PC-9 (cell line): ENCODE data around the gene BBX. TPM values are rescaled to one million over a fixed set of nuclear protein-coding genes. Genes with fewer than 3 reads are reported as not detected.

Experiments used
- BruUV-seq: library from RNA; stranded (reverse); fragments of 400-500 nt; replicated peaks from 2 replicates; lab custom pipeline; 2021; lab: Mats Ljungman, UMichigan
- CTCF ChIA-PET: fragments of 300-600 bp; sonication (Branson Sonifier 250); formaldehyde crosslinking; loops from one replicate; lab custom pipeline; 2022; ENCODE audit warnings: antibody characterized with exemption; lab: Charles Lee
- POLR2A ChIA-PET: fragments of 300-600 bp; sonication (Branson Sonifier 250); formaldehyde crosslinking; loops from one replicate; lab custom pipeline; 2022; ENCODE audit warnings: antibody characterized with exemption; ENCODE audit not compliant: unreplicated experiment; lab: Charles Lee
- DNase-seq, 2 experiments: peaks; one replicate each; pipeline versions ENCODE4 v3.0.0 to v3.0.0-alpha.2; 2015 to 2022; ENCODE audit warnings: mixed read lengths in 1 of 2
- H2AFZ ChIP-seq: fragments of 200-600 bp; sonication (generic); 2 replicates; pipeline ENCODE4 v1.8.1; 2017; ENCODE audit warnings: antibody characterized with exemption
- H3F3A ChIP-seq: fragments of 200-600 bp; sonication (generic); 2 replicates; pipeline ENCODE4 v1.8.1; 2017; ENCODE audit warnings: antibody characterized with exemption, mild to moderate bottlenecking, low read depth; ENCODE audit not compliant: insufficient read depth
- H3K27ac ChIP-seq: fragments of 200-600 bp; sonication (generic); 2 replicates; pipeline ENCODE4 v1.6.1; 2016; ENCODE audit warnings: mixed run types
- H3K27me3 ChIP-seq: fragments of 200-600 bp; sonication (generic); 2 replicates; pipeline ENCODE4 v1.6.1; 2016; ENCODE audit warnings: low read depth, mixed run types; ENCODE audit not compliant: insufficient read depth
- H3K36me3 ChIP-seq: fragments of 200-600 bp; sonication (generic); 2 replicates; pipeline ENCODE4 v1.6.1; 2016; ENCODE audit warnings: low read depth, mixed run types
- H3K4me1 ChIP-seq: fragments of 200-600 bp; sonication (generic); replicated peaks from 2 replicates; pipeline ENCODE4 v1.6.1; 2016; ENCODE audit warnings: mixed run types; ENCODE audit not compliant: insufficient read depth
- H3K4me2 ChIP-seq: fragments of 200-600 bp; sonication (generic); 2 replicates; pipeline ENCODE4 v1.6.1; 2017; ENCODE audit warnings: mixed run types
- H3K4me3 ChIP-seq: fragments of 200-600 bp; sonication (generic); 2 replicates; pipeline ENCODE4 v1.6.1; 2016; ENCODE audit warnings: mixed run types
- H3K79me2 ChIP-seq: fragments of 200-600 bp; sonication (generic); 2 replicates; pipeline ENCODE4 v1.6.1; 2017; ENCODE audit warnings: low read depth, mixed run types
- H3K9me2 ChIP-seq: fragments of 200-600 bp; sonication (generic); 2 replicates; pipeline ENCODE4 v1.8.1; 2017; ENCODE audit warnings: mild to moderate bottlenecking; ENCODE audit not compliant: insufficient read depth
- H3K9me3 ChIP-seq: fragments of 200-600 bp; sonication (generic); 2 replicates; pipeline ENCODE4 v1.8.1; 2016; ENCODE audit warnings: low read depth; ENCODE audit not compliant: insufficient read depth
- H4K20me1 ChIP-seq: fragments of 200-600 bp; sonication (generic); 2 replicates; pipeline ENCODE4 v1.8.1; 2017; ENCODE audit not compliant: insufficient read depth
- CTCF ChIP-seq: fragments of 200-600 bp; sonication (generic); conservative IDR thresholded peaks from 2 replicates; pipeline ENCODE4 v1.6.1; 2017; ENCODE audit warnings: mixed run types, antibody characterized with exemption, mild to moderate bottlenecking, moderate library complexity
- EZH2 ChIP-seq: fragments of 200-600 bp; sonication (generic); IDR thresholded peaks from 2 replicates; pipeline ENCODE4 v1.8.0; 2017; ENCODE audit warnings: antibody characterized with exemption, low read depth
- intact Hi-C: fragments of 100-400 bp; cut with micrococcal nuclease; formaldehyde crosslinking; loops from one replicate; pipeline ENCODE4 v1.10.0; 2022; ENCODE audit not compliant: unreplicated experiment
- total RNA-seq: library from RNA; stranded (reverse); gene quantifications from 2 replicates; pipeline ENCODE4 v1.2.3, GENCODE V29; 2021

BBX gene
- total RNA-seq, 1 experiment from 2014 or later = 91.7 TPM

- Histone ChIP-seq H4K20me1 (no peaks in the 10 kb centered on the region), H3K27me3 (no peaks in the 10 kb centered on the region), H3K9me3 (no peaks in the 10 kb centered on the region), H3K79me2 (no peaks in the 10 kb centered on the region), H3K4me3 (no peak overlapping the region), H3K9me2 (no peaks in the 10 kb centered on the region), H3F3A (no peaks in the 10 kb centered on the region), H3K27ac (no peak overlapping the region), H3K36me3 (0 out of 2 replicates have a peak, but pooled peaks cover 7% of the 10 kb centered on the region), H3K4me2 (no peak overlapping the region), H3K4me1 (peaks cover 10% of the 10 kb centered on the region), H2AFZ (no peak overlapping the region)
- intact Hi-C loops = no loop called here
- TF ChIP-seq EZH2 = no peak
- TF ChIP-seq CTCF = no peak
- DNase-seq = no peak
- POLR2A ChIA-PET = no interaction called here
- BruUV-seq = no TSS peak
- CTCF ChIA-PET = no interaction called here
These were observed 119.0 kb downstream of the BBX start for GRCh38 chr3:107641572-107642307.

DNA sequence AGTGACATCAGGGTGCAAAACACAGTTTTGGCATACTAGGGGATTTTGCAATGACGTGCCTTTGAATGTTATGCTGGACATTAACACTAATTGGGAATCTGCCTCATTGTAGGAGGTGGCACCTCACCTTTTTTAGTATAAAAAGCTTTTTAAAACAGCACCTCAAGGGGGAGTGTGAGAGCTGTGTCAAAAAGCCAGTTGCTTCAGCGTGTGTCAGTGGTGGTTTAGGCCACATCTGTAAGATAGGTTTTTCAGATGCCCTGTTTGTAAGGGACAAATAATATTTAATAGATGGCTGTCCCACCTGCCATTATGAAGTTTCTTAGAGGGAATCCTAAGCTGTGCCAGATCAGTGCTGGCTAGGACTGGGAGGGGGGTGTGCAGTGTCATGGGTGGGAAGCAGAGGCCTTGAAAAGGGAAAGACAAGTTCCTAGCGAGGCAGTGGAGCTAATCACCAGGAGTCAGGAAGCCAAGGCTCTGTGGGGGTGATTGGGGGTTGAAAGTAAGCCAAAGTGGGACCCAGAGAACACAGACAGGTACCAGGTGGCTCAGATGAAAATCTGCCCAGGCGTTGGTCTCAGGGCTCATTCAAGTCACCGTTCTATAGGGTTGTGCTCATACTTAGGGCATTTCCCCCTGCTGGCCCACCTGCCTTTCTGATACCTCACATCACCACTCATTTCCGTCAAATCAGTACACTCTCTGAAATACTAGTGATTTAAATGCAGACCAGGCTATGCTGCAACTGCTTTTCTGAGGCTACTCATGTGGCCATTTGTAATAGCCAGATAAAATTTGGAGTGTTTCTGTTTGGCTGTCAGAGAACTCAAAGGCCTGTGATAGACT lies 120.5 kb downstream of the BBX start:
- BruUV-seq = no TSS peak
- 0 out of 2 replicates have a peak, but pooled peaks cover 7% of the 10 kb centered on the region for H3K36me3 ChIP-seq
- no peak overlapping the region for H3K4me3 ChIP-seq
- no peak overlapping the region for H2AFZ ChIP-seq
- no peaks in the 10 kb centered on the region for H3F3A ChIP-seq
- no peaks in the 10 kb centered on the region for H3K79me2 ChIP-seq
- TF ChIP-seq EZH2 = no peak
- no peak; the same call in 1 of the 2 replicates for TF ChIP-seq CTCF
- CTCF ChIA-PET = no interaction called here
- H4K20me1 ChIP-seq = no peaks in the 10 kb centered on the region
- H3K9me2 ChIP-seq = no peaks in the 10 kb centered on the region
- intact Hi-C loops = no loop called here
- no peaks in the 10 kb centered on the region for H3K27me3 ChIP-seq
- no peak for DNase-seq
- POLR2A ChIA-PET = interaction anchor here (0.5 kb wide), 1 partner anchor 430 kb away, joined by 10 read pairs; no protein-coding TSS in a partner anchor
- H3K9me3 ChIP-seq = no peaks in the 10 kb centered on the region
- H3K4me2 ChIP-seq = no peak overlapping the region
- no peak overlapping the region for H3K27ac ChIP-seq
- peaks cover 10% of the 10 kb centered on the region for H3K4me1 ChIP-seq

- no peaks in the 10 kb centered on the region for H4K20me1 ChIP-seq
- H3K27ac ChIP-seq = no peak overlapping the region
- peak overlapping the region; percentile 1; the same call in 1 of the 2 replicates for H3K4me2 ChIP-seq
- no peaks in the 10 kb centered on the region for H3F3A ChIP-seq
- H3K27me3 ChIP-seq = no peaks in the 10 kb centered on the region
- peak in 1 of 2 experiments; percentile 49 for DNase-seq
- intact Hi-C loops = no loop called here
- H3K4me1 ChIP-seq = peaks cover 10% of the 10 kb centered on the region
- TF ChIP-seq EZH2 (no peak), CTCF (no peak)
- H3K9me3 ChIP-seq = no peaks in the 10 kb centered on the region
- ChIA-PET CTCF (no interaction called here), POLR2A (interaction anchor here (0.5 kb wide), 1 partner anchor 534 kb away, joined by 3 read pairs; no protein-coding TSS in a partner anchor)
- no TSS peak for BruUV-seq
- H3K79me2 ChIP-seq = no peaks in the 10 kb centered on the region
- H3K36me3 ChIP-seq = 0 out of 2 replicates have a peak, but pooled peaks cover 7% of the 10 kb centered on the region
- H3K9me2 ChIP-seq = no peaks in the 10 kb centered on the region
- no peak overlapping the region for H3K4me3 ChIP-seq
- no peak overlapping the region for H2AFZ ChIP-seq
These were observed 121.9 kb downstream of the BBX start for GRCh38 chr3:107644631-107645030.
